WTC11 (cell line): ENCODE data around the gene FAHD2A.
"Not testable (repeated sequence)": the region's sequence is repeated elsewhere in the genome, so short reads cannot be mapped to it uniquely, and the experiment has no call there.

Experiments used
- ATF6 ChIP-seq: sonication (generic); formaldehyde crosslinking; IDR thresholded peaks from 2 replicates; pipeline ENCODE4 v1.8.1; 2023; ENCODE audit warnings: mild to moderate bottlenecking, missing genetic modification reagents
- CREM ChIP-seq: sonication (generic); formaldehyde crosslinking; IDR thresholded peaks from 2 replicates; pipeline ENCODE4 v1.8.1; 2022; ENCODE audit warnings: mild to moderate bottlenecking, missing genetic modification reagents, moderate library complexity
- ESRRA ChIP-seq: sonication (generic); formaldehyde crosslinking; IDR thresholded peaks from 2 replicates; pipeline ENCODE4 v1.8.1; 2022; ENCODE audit warnings: mild to moderate bottlenecking, missing genetic modification reagents, borderline replicate concordance
- FOXK1 ChIP-seq: sonication (generic); formaldehyde crosslinking; IDR thresholded peaks from 2 replicates; pipeline ENCODE4 v1.8.0; 2022; ENCODE audit warnings: mild to moderate bottlenecking, moderate library complexity, missing genetic modification reagents
- NR3C1 ChIP-seq: sonication (generic); formaldehyde crosslinking; conservative IDR thresholded peaks from 2 replicates; pipeline ENCODE4 v1.8.1; 2023; ENCODE audit warnings: low read depth, mild to moderate bottlenecking, missing genetic modification reagents
- TCF7 ChIP-seq: sonication (generic); formaldehyde crosslinking; IDR thresholded peaks from 2 replicates; pipeline ENCODE4 v1.8.0; 2022; ENCODE audit warnings: mild to moderate bottlenecking, low read depth, missing genetic modification reagents, moderate library complexity
- TEAD4 ChIP-seq: sonication (generic); formaldehyde crosslinking; IDR thresholded peaks from 2 replicates; pipeline ENCODE4 v1.8.0; 2022; ENCODE audit warnings: mild to moderate bottlenecking, missing genetic modification reagents
- TF ChIP-seq, protein P1 (sequence below): fragments of 200-600 bp; IDR thresholded peaks from 2 replicates; pipeline ENCODE4 v1.8.0; 2022; ENCODE audit warnings: antibody characterized with exemption
- TF ChIP-seq, protein P2 (sequence below): sonication (generic); formaldehyde crosslinking; IDR thresholded peaks from 2 replicates; pipeline ENCODE4 v1.8.0; 2022; ENCODE audit warnings: mild to moderate bottlenecking, missing genetic modification reagents

GRCh38 chr2:95434507-95435076, 32.1 kb downstream of the FAHD2A start:
- not testable (repeated sequence) for TF ChIP-seq FOXK1; ESRRA; NR3C1 (CRISPR knock-in tag); TEAD4; CREM (CRISPR knock-in tag); TCF7; ATF6 (CRISPR knock-in tag)
- TF ChIP-seq, protein P1, sequence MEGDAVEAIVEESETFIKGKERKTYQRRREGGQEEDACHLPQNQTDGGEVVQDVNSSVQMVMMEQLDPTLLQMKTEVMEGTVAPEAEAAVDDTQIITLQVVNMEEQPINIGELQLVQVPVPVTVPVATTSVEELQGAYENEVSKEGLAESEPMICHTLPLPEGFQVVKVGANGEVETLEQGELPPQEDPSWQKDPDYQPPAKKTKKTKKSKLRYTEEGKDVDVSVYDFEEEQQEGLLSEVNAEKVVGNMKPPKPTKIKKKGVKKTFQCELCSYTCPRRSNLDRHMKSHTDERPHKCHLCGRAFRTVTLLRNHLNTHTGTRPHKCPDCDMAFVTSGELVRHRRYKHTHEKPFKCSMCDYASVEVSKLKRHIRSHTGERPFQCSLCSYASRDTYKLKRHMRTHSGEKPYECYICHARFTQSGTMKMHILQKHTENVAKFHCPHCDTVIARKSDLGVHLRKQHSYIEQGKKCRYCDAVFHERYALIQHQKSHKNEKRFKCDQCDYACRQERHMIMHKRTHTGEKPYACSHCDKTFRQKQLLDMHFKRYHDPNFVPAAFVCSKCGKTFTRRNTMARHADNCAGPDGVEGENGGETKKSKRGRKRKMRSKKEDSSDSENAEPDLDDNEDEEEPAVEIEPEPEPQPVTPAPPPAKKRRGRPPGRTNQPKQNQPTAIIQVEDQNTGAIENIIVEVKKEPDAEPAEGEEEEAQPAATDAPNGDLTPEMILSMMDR, result not testable (repeated sequence)
- TF ChIP-seq, protein P2, sequence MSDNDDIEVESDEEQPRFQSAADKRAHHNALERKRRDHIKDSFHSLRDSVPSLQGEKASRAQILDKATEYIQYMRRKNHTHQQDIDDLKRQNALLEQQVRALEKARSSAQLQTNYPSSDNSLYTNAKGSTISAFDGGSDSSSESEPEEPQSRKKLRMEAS, result not testable (repeated sequence)
